Gastrocnemius medialis (tissue), 4 donors: ENCODE measurements around the gene PHKA1.
"Not testable (repeated sequence)": the region's sequence is repeated elsewhere in the genome, so short reads cannot be mapped to it uniquely, and the experiment has no call there.

Experiments
- CTCF ChIP-seq, 5 experiments: fragments of 450-650 bp in 3 of 5; fragments of 200-600 bp in 2 of 5; sonication (generic) in 2 of 5; IDR thresholded peaks in 4 of 5; conservative IDR thresholded peaks in 1 of 5; 1 replicate in 4 of 5; 2 replicates in 1 of 5; pipeline ENCODE4 v1.5.1; 2016 to 2019; ENCODE audit warnings: antibody characterized with exemption in 5 of 5, mild to moderate bottlenecking in 3 of 5, moderate library complexity in 3 of 5
- POLR2A ChIP-seq, 2 donors: fragments of 450-650 bp; IDR thresholded peaks; one replicate each; pipeline ENCODE4 v1.6.1; 2017; ENCODE audit warnings: antibody characterized with exemption in 2 of 2, mild to moderate bottlenecking in 2 of 2, moderate library complexity in 2 of 2

- not testable (repeated sequence) for TF ChIP-seq CTCF (IDR thresholded peaks at IDR 0.05 in 4 of 5, conservative IDR thresholded peaks at IDR 0.05 in 1 of 5); POLR2A (IDR thresholded peaks at IDR 0.05)
Measured at GRCh38 chrX:72760454-72760853, 46.3 kb upstream of the PHKA1 start.
